Fibroblast of lung (primary cell): ENCODE data around the gene IBTK. TPM values are rescaled to one million over a fixed set of nuclear protein-coding genes. Genes with fewer than 3 reads are reported as not detected.

Experiments
- DNase-seq, 2 donors: peaks; one replicate each; pipeline versions ENCODE4 v3.0.0 to v3.0.0-alpha.2; 2010; ENCODE audit warnings: low read depth in 2 of 2
- H2AFZ ChIP-seq: 2 replicates; pipeline ENCODE4 v1.5.1; 2012; ENCODE audit warnings: low read length, control low read depth, inconsistent platforms
- H3K27ac ChIP-seq: 2 replicates; pipeline ENCODE4 v1.5.1; 2011; ENCODE audit warnings: low read length, control low read depth; ENCODE audit not compliant: insufficient read depth
- H3K27me3 ChIP-seq: 2 replicates; pipeline ENCODE4 v1.5.1; 2011; ENCODE audit warnings: mild to moderate bottlenecking, low read length; ENCODE audit not compliant: control insufficient read depth, insufficient read depth
- H3K36me3 ChIP-seq: 2 replicates; pipeline ENCODE4 v1.5.1; 2011; ENCODE audit warnings: low read length; ENCODE audit not compliant: control insufficient read depth, insufficient read depth
- H3K4me1 ChIP-seq: 2 replicates; pipeline ENCODE4 v1.5.1; 2011; ENCODE audit warnings: low read length; ENCODE audit not compliant: control insufficient read depth, insufficient read depth; ENCODE audit errors: extremely low read depth
- H3K4me2 ChIP-seq: 2 replicates; pipeline ENCODE4 v1.5.1; 2011; ENCODE audit warnings: low read length, control low read depth; ENCODE audit not compliant: insufficient read depth; ENCODE audit errors: extremely low read depth
- H3K4me3 ChIP-seq, 4 experiments: fragments of 200-600 bp in 1 of 4; sonication (generic) in 1 of 4; replicated peaks in 1 of 4; 2 replicates each; pipeline ENCODE4 v1.5.1; 2011 to 2016; ENCODE audit warnings: low read length in 4 of 4, low read depth in 3 of 4, mild to moderate bottlenecking in 3 of 4, control low read depth in 2 of 4, inconsistent platforms in 1 of 4, mixed read lengths in 1 of 4; ENCODE audit not compliant: insufficient read depth in 1 of 4; ENCODE audit errors: control extremely low read depth in 1 of 4
- H3K79me2 ChIP-seq: 2 replicates; pipeline ENCODE4 v1.5.1; 2012; ENCODE audit warnings: mild to moderate bottlenecking, low read length, inconsistent platforms; ENCODE audit not compliant: control insufficient read depth, insufficient read depth
- H3K9ac ChIP-seq: 2 replicates; pipeline ENCODE4 v1.5.1; 2011; ENCODE audit warnings: mild to moderate bottlenecking, low read length, control low read depth; ENCODE audit not compliant: insufficient read depth
- H3K9me3 ChIP-seq: 2 replicates; pipeline ENCODE4 v1.5.1; 2012; ENCODE audit warnings: low read depth, low read length; ENCODE audit not compliant: control insufficient read depth, insufficient read depth
- H4K20me1 ChIP-seq: 2 replicates; pipeline ENCODE4 v1.5.1; 2011; ENCODE audit warnings: low read length; ENCODE audit not compliant: control insufficient read depth, insufficient read depth; ENCODE audit errors: extremely low read depth
- EZH2 ChIP-seq: IDR thresholded peaks from 2 replicates; pipeline ENCODE4 v1.5.1; 2012; ENCODE audit warnings: low read length, control low read depth, mild to moderate bottlenecking; ENCODE audit errors: missing control alignments
- polyA plus RNA-seq, 2 donors: library from polyadenylated mRNA; depleted of rRNA in 1 of 2; stranded (reverse) in 1 of 2; unstranded in 1 of 2; fragments of >200 nt; gene quantifications; 2 replicates each; pipeline ENCODE4 v1.2.1, GENCODE V29; 2011 to 2012; ENCODE audit warnings: missing spikeins in 1 of 2
- total RNA-seq: library from RNA; depleted of rRNA; stranded (reverse); fragments of >200 nt; gene quantifications from 2 replicates; pipeline ENCODE4 v1.2.1, GENCODE V29; 2014
- TF ChIP-seq, protein P1 (sequence below), 2 donors: IDR thresholded peaks in 1 of 2; conservative IDR thresholded peaks in 1 of 2; 1 replicate in 1 of 2; 2 replicates in 1 of 2; pipeline ENCODE4 v1.5.1; 2011 to 2012; ENCODE audit warnings: low read length in 2 of 2, control low read depth in 1 of 2, inconsistent platforms in 1 of 2, low read depth in 1 of 2, mild to moderate bottlenecking in 1 of 2

Gene IBTK
- total and polyA plus RNA-seq, 2 donors (not counting 1 experiment from before 2014, with no cell fraction given) = 36.0 to 66.9 TPM

DNA sequence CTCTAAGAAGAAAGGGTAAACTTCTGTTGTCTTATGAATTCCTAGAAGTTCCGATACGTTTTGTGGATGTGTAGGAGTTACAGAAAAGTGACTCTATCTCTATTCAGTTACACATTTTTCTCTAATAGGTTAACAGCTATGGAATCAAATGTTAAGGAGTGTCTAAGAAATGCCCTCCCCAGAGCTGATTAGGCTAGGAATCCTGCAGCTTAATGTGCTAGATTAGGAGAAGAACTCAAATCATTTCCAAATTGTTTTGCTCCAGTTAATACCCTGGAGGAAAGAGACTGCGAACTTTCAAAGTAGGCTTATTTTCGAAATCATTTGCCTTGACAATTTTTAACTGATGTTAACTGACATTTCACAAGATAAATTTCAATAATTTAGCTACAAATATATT is 51.9 kb downstream of the IBTK start:
- H3K27me3 ChIP-seq = no peaks in the 10 kb centered on the region
- H3K4me1 ChIP-seq = no peaks in the 10 kb centered on the region
- peaks cover 12% of the 10 kb centered on the region for H3K36me3 ChIP-seq
- H3K79me2 ChIP-seq = no peaks in the 10 kb centered on the region
- no peak overlapping the region for H3K9ac ChIP-seq
- H4K20me1 ChIP-seq = no peaks in the 10 kb centered on the region
- H2AFZ ChIP-seq = no peak overlapping the region
- TF ChIP-seq, protein P1, sequence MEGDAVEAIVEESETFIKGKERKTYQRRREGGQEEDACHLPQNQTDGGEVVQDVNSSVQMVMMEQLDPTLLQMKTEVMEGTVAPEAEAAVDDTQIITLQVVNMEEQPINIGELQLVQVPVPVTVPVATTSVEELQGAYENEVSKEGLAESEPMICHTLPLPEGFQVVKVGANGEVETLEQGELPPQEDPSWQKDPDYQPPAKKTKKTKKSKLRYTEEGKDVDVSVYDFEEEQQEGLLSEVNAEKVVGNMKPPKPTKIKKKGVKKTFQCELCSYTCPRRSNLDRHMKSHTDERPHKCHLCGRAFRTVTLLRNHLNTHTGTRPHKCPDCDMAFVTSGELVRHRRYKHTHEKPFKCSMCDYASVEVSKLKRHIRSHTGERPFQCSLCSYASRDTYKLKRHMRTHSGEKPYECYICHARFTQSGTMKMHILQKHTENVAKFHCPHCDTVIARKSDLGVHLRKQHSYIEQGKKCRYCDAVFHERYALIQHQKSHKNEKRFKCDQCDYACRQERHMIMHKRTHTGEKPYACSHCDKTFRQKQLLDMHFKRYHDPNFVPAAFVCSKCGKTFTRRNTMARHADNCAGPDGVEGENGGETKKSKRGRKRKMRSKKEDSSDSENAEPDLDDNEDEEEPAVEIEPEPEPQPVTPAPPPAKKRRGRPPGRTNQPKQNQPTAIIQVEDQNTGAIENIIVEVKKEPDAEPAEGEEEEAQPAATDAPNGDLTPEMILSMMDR (conservative IDR thresholded peaks at IDR 0.05 in 1 of 2, IDR thresholded peaks at IDR 0.05 in 1 of 2; ENCODE audit: low read depth in 1 of 2, low read length in 2 of 2) = no peak
- TF ChIP-seq EZH2 = no peak
- no peak overlapping the region for H3K4me2 ChIP-seq
- DNase-seq = no peak
- no peaks in the 10 kb centered on the region for H3K9me3 ChIP-seq
- H3K4me3 ChIP-seq = no peak overlapping the region
- H3K27ac ChIP-seq = no peak overlapping the region

DNA sequence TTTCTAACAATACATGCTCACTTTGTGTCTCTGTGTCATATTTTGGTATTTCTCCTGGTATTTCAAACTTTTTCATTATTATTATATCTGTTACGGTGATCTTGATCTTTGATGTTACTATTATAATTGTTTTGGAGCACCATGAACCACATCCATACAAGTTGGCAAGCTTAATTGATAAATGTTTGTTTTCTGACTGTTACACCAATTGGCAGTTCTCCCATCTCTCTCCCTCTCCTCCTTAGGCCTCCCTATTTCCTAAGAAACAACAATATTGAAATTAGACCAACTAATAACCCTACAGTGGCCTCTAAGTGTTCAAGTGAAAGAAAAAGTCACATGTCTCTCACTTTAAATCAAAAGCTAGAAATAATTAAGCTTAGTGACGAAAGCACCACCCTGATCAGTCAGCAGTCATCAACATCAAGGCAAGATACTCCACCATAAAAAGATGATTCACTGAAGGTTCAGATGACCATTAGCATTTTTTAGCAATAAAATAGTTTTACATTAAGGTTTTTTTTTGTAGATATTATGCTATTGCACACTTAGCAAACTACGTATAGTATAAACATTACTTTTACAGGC is 61.5 kb downstream of the IBTK start:
- Histone ChIP-seq H3K4me2 (no peak overlapping the region), H3K9ac (no peak overlapping the region), H3K27me3 (no peaks in the 10 kb centered on the region), H3K79me2 (no peaks in the 10 kb centered on the region), H3K9me3 (no peaks in the 10 kb centered on the region), H2AFZ (no peak overlapping the region), H3K4me1 (no peaks in the 10 kb centered on the region), H3K36me3 (peaks cover 5% of the 10 kb centered on the region), H4K20me1 (no peaks in the 10 kb centered on the region), H3K4me3 (no peak overlapping the region), H3K27ac (no peak overlapping the region)
- peak; percentile 9 to 52 for DNase-seq
- TF ChIP-seq, protein P1 (conservative IDR thresholded peaks at IDR 0.05 in 1 of 2, IDR thresholded peaks at IDR 0.05 in 1 of 2; ENCODE audit: low read depth in 1 of 2, low read length in 2 of 2) = no peak
- no peak for TF ChIP-seq EZH2

DNA sequence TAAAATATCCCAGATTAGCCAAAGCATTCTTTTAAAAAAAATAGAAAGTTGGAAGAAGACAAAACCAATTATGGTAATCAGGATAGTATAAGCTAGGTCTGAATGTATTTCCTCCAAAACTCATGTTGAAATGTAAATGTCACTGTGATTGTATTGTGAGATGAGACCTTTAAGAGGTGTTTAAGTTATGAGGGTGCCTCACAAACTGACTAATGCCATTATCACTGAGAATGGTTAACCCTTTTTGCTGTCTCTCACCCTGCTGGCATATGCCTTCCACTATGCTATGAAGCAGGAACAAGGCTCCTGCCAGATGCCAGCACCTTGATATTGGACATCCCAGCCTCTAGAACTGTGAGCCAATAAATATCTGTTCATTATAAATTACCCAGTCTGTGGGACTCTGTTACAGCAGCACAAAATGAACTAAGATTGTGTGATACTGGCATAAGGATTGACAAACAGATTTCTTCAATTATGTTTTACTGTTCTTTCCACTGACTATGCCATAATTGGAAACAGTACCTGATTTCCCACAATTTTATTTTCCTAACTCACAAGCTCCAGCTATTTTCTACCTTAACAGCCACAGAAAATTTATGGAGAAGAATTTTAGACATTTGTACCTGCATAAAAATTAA is 63.8 kb downstream of the IBTK start:
- no peak for TF ChIP-seq EZH2
- TF ChIP-seq, protein P1 (conservative IDR thresholded peaks at IDR 0.05 in 1 of 2, IDR thresholded peaks at IDR 0.05 in 1 of 2; ENCODE audit: low read depth in 1 of 2, low read length in 2 of 2) = no peak
- H3K4me1 ChIP-seq = no peaks in the 10 kb centered on the region
- H3K9ac ChIP-seq = no peak overlapping the region
- no peak overlapping the region for H2AFZ ChIP-seq
- no peak overlapping the region for H3K4me2 ChIP-seq
- H4K20me1 ChIP-seq = no peaks in the 10 kb centered on the region
- no peaks in the 10 kb centered on the region for H3K27me3 ChIP-seq
- H3K4me3 ChIP-seq = no peak overlapping the region
- no peak overlapping the region for H3K27ac ChIP-seq
- DNase-seq = no peak
- H3K79me2 ChIP-seq = no peaks in the 10 kb centered on the region
- H3K9me3 ChIP-seq = no peaks in the 10 kb centered on the region
- H3K36me3 ChIP-seq = peaks cover 3% of the 10 kb centered on the region
